NCI-H2196 (cell line): ENCODE data around the gene TIMD4.
"Not testable (repeated sequence)": the region's sequence is repeated elsewhere in the genome, so short reads cannot be mapped to it uniquely, and the experiment has no call there.

Experiments used
- DNase-seq: peaks from one replicate; lab custom pipeline; 2025; ENCODE audit not compliant: unreplicated experiment; lab: John Stamatoyannopoulos, UW

TIMD4 gene

DNA sequence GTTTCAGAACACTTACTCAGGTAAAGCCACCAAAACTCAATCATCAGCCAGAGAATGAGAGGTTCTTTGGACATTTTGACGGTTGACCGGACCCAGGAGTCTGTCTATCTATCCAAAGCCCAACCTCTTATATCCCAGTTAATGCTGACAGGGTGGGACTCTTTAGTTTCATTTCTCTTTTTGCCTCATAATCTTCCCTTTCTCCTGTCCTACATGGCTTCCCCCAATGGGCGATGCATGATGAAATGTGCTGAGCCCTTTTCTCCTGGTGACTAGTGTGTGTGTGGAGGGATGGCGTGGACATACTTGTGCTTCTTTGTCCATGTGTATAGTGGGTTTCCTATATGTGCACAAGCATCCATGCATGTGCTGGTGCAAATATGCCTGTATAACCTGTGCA lies at the start of gene TIMD4:
TIMD4 (minus strand) TSS at position 102 of the 400 bp plus-strand sequence; CDS start at position 74, 28 bp downstream.
- no peak for DNase-seq

DNA sequence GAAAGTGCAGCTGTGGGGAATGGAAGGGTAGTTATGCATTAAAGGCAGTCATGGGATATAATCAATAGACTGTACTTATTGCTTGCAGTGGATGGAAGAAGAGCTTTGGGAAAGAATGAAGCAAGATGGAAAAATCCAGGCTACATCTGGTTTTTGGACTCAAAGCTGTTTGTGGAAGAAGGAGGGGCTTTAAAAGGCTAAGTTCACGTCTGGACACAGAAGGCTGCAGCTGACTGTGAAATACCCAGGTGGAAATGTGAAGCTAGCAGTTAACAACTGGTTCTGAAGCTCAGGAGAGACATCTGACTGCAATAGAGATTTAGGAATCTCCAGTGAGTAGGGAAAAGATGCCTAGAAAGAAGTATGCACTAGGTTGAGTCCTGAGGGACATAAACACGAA lies 43.2 kb upstream of the TIMD4 start:
- no peak for DNase-seq

DNA sequence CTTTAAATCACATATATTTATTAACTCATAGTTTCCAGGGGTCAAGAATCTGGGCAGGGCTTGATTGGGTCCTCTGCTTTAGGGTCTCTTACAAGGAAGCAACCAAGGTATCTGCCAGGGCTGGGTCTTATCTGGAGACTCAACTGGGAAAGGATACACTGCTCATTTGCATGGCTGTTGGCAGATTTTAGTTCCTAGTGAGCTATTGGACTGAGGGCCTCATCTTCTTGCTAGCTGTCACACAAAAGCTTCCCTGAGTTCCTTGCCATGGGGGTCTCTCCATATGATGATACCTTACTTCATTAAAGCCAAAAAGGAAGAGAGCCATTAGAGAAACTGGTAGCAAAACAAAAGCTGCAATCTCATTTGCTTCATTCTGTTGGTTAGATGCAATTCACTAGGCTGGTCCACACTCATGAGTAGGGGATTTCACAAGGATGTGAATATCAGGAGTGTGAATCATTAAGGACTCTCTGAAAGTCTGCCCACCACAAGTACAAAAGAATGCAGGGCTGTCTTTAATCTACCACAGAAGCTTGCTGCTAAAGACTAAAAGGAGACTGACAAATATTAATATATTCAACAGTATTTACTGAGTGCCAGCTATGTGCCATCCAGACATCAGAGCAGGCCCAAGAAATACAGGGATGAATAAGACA lies 42.0 kb upstream of the TIMD4 start:
- DNase-seq: no peak

DNA sequence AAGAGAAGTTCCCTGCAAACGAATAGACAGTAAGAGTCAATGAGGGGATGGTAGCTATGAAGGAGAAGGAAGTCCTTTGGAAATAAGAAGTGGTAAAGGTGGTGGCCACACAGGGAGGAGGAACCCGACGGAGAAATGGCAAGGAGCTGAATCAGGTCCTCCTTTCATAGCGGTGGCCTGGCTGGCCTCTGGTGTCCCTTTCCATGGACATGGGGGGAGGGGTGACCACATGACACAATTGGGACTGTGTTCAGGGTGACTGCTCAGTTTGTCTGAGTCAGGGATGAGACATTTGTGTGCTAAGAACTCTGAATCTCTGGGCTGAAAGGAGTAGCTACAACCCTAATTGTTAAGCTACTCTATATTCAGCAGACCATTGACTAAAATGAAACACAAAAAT lies 28.7 kb upstream of the TIMD4 start:
- no peak for DNase-seq

DNA sequence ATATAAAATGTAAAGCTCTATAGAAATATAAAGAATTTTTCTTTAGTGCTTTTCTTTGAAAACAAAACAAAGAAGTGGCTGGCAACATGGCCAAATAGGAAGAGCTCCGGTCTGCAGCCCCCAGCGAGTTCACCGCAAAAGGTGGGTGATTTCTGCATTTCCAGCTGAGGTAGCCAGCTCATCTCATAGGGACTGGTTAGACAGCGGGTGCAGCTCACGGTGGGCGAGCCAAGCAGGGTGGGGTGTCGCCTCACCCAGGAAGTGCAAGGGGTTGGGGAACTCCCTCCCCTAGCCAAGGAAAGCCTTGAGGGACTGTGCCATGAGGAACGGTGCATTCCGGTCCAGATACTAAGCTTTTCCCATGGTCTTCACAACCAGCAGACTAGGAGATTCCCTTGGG lies 21.0 kb upstream of the TIMD4 start:
- no peak for DNase-seq

DNA sequence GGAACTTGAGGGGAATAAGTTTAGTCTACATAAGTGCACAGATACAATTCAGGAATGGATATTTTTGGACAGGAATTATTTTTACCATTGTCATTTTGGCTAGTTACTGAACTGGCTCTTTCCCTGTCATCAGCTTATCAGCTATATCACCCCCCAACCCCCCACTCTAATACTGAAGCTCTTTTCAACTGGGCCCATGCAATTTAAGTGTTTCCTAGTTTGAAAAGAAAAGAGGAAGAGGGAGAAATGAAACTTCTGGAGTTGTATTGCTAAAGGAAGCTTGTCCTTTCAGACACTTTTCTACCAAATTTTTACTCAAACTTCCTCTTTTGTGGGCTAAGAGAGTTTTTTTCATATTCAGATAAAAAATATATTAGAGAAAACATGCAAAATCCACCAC lies 18.5 kb upstream of the TIMD4 start:
- DNase-seq: no peak

DNA sequence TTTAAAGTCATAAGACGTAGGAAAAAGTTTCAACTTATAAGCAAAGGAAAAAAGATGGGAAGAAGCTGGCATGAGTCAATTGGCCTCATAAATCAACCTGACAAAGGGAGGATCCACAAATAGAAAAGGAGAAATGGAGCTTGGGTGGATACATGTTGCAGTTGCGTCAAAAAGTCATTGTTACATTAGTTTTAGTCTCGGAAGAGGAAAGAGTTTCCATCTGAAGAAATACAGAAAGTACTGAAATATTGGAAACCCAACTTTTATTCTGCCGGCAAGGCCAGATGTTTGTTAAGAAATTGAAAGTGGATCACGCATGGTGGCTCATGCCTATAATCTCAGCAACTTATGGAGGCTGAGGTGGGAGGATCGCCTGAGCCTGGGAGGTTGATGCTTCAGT lies 11.3 kb upstream of the TIMD4 start:
- no peak for DNase-seq

DNA sequence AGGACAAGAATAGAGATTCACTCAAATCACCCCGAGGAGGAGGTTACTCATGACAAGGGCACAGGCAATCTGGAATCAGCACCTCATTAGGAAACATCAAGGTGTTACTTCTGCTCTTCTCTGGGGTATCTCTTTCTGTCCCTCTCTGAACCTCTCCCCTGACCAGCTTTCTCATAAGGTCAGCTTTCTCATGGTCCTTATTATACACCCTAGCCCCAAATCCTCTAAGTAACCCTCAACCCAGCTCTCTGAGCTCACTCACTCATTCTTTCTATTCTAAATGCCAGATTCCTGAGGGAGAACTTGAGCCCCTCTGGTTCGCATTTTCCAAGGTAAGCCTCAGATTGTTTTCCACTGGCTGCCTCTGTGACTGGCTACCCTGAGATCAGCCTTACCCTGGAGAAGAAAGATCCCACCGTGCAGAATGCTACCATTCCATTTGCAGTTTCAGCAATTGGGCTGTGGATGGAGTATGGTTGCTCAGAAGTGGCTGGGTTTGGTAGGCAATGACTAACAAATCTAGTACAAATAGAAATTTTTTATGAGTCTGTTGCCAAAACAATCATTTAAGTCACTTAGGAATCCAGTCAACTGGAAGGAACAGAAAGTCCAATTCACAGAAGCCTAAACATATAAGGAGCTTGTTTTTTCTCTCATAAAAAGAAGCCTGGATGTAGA lies 9.0 kb upstream of the TIMD4 start:
- no peak for DNase-seq

DNA sequence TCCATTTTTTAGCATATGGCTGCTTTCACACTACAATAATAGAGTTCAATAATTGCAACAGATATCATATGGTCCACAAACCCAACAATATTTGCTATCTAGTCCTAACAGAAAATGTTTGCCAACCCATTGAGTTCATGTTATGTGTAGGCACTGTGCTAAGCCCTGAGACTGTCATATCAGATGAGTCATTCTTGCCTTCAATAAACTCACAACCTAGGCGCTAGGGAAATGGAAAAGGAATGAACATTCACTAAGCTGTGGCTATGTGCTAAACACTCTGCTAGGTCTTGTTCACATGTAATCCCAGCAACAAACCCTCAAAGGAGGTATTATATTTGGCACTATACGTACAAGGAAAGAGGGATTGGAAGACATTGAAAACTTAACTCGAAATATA lies 8.4 kb upstream of the TIMD4 start:
- no peak for DNase-seq

DNA sequence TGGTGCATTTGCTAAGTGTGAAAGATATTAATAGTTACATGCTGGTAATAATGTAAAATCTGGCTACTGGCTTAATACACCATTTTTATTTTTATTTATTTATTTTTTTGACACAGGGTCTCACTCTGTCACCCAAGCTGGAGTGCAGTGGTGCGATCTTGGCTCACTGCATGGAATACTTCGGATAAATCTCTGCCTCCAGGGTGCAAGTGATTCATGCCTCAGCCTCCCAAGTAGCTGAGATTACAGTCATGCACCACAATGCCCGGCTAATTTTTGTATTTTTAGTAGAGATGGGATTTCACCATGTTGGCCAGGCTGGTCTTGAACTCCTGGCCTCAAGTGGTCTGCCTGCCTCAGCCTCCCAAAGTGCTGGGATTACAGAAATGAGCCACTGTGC lies 4.4 kb upstream of the TIMD4 start:
- DNase-seq: not testable (repeated sequence)

DNA sequence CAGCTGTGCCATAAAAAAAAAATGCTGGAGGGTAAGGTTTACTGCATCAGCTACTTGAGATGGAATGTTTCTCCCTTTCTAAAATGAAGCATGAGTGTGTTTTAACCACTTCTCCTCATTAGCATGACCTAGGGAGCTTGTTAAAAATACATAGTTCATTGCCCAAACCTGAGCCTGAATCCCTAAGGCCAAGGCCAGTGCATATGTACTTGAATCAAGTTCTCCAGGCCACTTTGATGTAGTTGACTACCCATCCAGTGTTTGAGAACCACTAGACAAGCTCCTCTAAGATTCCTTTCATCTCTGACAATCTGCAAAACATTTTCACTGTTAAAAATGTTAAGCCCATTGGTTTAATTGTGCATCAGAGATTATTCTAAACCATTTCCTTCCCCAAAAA lies 6.7 kb downstream of the TIMD4 start:
- DNase-seq: no peak

DNA sequence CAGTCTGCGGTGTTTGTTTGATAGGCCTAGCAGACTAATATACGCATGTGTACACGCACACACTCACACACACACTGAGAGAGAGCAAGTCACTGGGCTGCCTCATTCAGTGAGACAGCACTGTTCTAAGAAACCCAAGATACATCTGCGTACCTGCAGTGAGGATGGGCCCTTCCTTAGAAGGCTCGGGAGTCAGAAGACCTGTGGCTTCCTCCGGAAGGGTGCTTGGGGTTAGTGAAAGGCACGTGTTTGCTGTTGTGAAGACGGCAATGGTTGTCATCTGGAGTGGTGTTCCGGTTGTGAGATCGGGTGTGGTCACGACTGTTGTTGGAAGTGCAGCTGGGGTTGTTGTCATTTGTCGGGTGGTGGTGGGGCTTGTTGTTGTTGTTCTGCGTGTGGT lies 11.7 kb downstream of the TIMD4 start:
- DNase-seq: no peak

DNA sequence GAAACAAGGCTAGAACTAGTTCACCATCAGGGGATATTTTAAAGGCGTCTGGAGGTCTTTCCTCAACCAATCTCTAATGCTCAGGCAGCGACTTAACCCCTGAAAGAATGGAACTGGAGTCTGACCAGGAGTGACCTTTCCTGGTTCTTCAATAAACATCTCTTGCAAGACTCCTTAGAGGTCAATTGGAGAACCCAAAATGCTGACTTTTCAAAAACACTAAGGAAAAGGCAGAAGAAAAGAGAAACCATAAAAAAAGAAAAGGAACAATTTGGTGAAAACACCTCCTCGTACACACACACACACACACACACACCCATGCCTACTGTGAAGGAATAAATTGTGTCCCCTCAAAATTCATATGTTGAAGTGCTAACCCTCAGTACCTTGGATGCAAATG lies 12.3 kb downstream of the TIMD4 start:
- DNase-seq: no peak

DNA sequence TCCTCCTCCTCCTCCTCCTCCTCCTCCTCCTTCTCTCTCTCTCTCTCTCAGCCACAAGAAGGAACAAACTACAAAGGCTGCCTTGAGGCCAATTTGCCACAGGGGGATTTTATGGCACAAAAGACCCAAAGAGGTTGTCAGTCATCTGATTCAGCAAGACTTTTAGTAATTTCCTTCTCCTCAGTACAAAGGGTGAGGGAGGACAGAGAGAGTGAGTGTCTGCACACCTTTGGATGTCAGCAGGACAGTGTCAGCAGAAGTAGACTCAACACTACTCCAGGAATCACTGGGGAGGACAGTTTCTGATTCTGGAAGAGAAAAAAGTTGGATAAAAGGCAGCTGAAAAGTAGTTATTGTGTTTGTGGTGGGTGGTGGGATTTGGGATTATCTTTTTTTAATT lies 13.6 kb downstream of the TIMD4 start:
- no peak for DNase-seq

DNA sequence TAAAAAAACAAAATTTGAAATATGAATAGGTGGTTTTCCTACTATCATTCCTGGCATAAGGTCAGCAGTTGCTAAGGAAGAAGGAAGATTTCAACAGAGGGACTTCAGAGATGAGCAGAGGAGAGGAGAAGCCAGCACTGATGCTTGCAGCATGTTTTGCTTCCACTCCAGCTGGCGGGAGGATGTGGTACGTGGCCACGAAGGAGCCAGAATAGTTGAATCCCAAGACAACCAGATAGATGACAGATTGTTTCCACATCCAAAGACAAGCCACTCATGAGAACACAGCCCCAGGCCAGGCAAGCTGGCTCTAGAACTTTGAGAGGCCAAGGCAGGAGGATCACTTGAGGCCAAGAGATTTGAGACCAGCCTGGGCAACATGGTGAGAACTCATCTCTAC lies 15.1 kb downstream of the TIMD4 start:
- DNase-seq: no peak

DNA sequence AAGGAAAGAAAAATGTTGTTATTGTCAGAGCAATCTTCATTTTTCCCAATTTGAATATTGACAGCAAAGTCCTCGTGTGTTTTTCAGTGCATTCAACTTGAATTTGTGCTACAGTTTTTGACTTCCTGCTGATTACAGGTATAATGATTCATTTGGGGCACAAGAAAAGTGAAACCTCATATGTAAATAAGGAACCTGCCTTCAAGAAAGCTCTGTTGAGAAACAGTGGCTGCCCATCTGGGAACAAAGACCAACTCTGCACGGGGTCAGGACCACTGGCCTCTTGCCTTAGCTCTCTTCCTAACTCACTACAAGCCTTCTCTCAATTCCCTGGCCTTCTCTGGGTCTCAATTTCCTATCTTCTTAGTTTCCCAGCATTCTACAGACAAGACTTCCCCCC lies 21.0 kb downstream of the TIMD4 start:
- no peak for DNase-seq

DNA sequence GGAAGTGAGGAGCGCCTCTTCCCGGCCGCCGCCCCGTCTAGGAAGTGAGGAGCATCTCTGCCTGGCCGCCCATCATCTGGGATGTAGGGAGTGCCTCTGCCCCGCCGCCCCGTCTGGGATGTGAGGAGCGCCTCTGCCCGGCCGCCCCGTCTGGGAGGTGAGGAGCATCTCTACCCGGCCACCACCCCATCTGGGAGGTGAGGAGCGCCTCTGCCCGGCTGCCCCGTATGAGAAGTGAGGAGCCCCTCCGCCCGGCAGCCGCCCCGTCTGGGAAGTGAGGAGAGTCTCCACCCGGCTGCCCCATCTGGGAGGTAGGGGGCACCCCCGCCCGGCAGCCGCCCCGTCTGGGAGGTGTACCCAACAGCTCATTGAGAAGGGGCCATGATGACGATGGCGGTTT lies 22.6 kb downstream of the TIMD4 start:
- not testable (repeated sequence) for DNase-seq

DNA sequence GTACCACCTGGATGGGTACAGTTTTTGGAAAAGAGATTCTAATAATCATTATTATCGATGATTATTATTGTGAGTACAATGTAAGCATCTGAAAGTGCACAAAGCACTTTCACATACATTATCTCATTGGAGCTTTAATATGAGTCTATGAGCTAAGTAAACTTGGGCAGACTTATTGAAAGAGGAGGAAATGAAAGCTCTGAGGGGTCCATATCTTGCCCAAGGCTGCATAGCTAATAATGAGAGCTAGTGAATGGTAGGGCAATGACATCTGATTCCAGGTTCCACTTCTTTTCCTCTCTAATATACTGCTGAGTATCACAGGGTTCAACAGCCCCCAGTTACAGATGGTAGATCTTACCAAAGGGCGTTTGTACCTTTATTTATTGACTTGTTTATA lies 26.1 kb downstream of the TIMD4 start:
- no peak for DNase-seq

DNA sequence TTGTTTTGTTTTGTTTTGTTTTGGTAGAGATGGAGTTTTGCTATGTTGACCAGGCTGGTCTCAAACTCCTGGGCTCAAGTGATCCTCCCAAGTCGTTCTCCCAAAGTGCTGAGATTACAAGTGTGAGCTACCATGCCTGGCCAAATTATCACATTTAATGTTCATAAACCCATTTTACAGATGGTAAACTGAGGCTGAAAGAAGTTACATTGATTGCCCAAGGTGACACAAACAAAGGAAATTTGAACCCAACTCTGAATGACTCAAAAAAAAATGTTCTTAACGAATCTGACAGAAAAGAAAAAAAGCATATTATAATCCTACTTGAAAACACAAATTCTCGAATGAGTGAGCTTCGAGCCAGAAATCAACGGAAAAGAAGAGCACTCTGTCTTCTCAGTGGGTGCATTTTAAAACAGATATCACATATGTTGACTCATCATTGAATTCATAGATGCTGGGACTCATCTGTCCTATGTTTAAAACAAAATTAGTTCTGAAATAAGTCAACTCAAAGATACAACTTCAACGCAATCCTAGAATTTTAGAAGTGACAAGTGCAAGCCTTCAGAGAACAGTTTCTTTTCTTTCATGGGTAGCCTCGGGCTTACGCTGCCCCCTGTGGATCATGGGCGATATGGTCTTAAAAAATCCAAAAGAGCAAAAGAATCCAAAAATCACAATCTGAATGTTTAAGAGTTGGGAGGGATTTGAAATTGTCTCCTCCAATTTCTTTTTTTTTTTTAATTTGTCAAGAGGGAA lies 28.4 kb downstream of the TIMD4 start:
- peak; percentile 21 for DNase-seq

DNA sequence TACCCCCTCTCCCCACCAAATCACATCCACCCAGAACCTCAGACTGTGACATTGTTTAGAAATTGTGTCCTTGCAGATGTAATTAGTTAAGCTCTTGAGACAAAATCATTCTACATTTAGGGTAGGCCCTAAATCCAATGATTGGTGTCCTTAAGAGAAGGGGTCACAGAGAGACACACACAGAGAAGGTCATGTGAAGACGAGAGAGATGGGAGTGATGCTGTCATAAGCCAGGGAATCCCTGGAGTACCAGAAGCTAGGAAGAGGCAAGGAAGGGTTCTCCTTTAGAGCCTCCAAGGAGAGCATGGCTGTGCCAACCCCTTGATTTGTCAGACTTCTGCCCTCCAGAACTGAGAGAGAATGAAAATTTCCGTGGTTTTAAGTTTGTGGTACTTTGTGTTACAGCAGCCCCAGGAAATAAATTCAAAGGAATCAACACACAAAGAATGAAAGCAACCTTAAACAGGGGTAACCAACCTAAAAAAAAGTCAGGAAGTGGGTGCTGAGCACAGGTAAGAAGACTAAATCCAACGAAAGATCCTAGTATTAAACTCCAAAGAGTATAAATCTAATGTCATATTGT lies 33.6 kb downstream of the TIMD4 start:
- DNase-seq: no peak

DNA sequence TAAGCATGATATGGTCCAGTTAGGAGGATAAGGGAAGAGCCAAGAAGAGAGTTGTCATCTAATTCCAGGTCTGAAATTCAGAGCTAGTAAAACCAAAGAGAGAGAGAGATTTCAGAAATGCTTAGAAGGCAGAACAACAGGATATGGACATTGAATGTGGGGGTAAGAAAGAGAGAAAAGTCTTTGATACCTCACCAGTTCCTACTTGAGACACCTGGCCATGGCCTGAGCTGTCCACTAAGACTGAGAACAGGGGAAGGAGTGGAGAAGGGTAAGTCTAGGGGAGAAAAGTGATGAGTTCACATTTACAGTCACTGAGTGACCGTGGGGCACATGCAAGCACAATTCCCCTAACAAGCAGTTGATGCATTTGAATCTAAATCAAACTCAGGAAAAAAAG lies 35.5 kb downstream of the TIMD4 start:
- DNase-seq: no peak

DNA sequence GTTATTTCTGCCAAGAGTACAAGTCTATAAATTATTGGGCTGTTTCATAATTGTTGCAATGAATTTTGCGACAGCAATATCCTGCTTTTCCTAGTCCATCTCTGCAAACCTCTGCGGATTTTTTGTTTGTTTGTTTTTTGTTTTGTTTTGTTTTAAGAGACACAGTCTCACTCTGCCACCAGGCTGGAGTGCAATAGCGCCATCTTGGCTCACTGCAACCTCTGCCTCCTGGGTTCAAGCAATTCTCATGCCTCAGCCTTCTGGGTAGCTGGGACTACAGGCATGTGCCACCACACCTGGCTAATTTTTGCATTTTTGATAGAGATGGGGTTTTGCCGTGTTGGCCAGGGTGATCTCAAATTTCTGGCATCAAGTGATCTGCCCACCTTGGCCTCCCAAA lies 37.3 kb downstream of the TIMD4 start:
- not testable (repeated sequence) for DNase-seq
